T-helper 1 cell treated with Interleukin-12 subunit alpha and Interleukin-12 subunit beta and Interleukin-4 antibody, amounts not matched to agents 30 μg/mL and 1 μg/mL, for 36 hours (primary cell): Measurements from ENCODE around the gene HADHA.

ENCODE experiments used
- H3K27ac Mint-ChIP-seq: one replicate; pipeline ENCODE4 v1.8.0; 2021; ENCODE audit warnings: mild to moderate bottlenecking, mixed read lengths
- H3K27me3 Mint-ChIP-seq: one replicate; pipeline ENCODE4 v1.8.0; 2021; ENCODE audit warnings: low read depth, mixed read lengths
- H3K36me3 Mint-ChIP-seq: one replicate; pipeline ENCODE4 v1.8.0; 2021; ENCODE audit warnings: low read depth, mixed read lengths
- H3K4me1 Mint-ChIP-seq: one replicate; pipeline ENCODE4 v1.8.0; 2021; ENCODE audit warnings: low read depth, mixed read lengths
- H3K4me3 Mint-ChIP-seq: one replicate; pipeline ENCODE4 v1.8.0; 2021; ENCODE audit warnings: mild to moderate bottlenecking, moderate library complexity, mixed read lengths
- H3K9me3 Mint-ChIP-seq: one replicate; pipeline ENCODE4 v1.8.0; 2021; ENCODE audit warnings: mixed read lengths

HADHA gene

DNA sequence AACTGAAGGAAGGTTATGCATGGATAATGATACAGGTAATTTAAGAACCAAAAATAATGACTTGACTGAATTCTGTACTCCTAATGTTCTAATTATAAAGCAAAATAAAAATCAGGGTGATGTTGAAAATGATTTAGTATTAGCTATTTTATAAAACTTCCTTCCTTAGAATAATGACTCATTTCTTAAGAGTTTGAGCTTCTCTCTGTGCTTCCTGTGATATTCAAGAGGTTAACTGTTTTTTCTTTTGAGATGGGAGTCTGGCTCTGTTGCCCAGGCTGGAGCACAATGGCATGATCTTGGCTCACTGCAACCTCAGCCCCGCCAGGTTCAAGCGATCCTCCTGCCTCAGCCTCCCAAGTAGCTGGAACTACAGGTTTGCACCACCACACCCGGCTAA lies 14.8 kb downstream of the HADHA start:
- H3K27me3 Mint-ChIP-seq: no peaks in the 10 kb centered on the region
- no peaks in the 10 kb centered on the region for H3K4me1 Mint-ChIP-seq
- H3K9me3 Mint-ChIP-seq: peaks cover 9% of the 10 kb centered on the region
- H3K36me3 Mint-ChIP-seq: peaks cover 56% of the 10 kb centered on the region
- H3K27ac Mint-ChIP-seq: no peak overlapping the region
- no peak overlapping the region for H3K4me3 Mint-ChIP-seq

DNA sequence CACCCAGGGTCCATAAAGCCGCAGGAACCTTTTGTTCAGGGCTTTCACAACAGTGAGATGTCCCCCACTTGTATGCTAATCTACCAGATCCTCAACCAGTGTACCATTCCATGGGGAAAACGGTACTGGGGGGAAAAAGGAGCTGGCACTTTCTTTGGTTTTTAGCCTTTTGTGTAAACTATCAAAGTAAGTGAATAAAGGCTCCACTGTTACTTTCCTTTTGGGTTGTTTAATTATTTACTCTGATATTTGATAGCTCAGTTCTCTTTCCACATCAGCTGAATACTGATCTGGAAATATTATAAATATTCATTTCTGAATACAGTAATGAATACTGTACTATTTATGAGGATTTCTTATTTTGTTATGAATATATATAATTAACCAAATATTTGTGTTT lies 20.3 kb downstream of the HADHA start:
- H3K4me3 Mint-ChIP-seq: no peak overlapping the region
- H3K4me1 Mint-ChIP-seq: no peaks in the 10 kb centered on the region
- H3K27me3 Mint-ChIP-seq: no peaks in the 10 kb centered on the region
- H3K36me3 Mint-ChIP-seq: peaks cover 40% of the 10 kb centered on the region
- H3K9me3 Mint-ChIP-seq: peaks cover 9% of the 10 kb centered on the region
- H3K27ac Mint-ChIP-seq: no peak overlapping the region

GRCh38 chr2:26223018-26223417 lies 21.4 kb downstream of the HADHA start:
- Mint-ChIP-seq H3K27ac (no peak overlapping the region), H3K36me3 (peaks cover 37% of the 10 kb centered on the region), H3K4me1 (no peaks in the 10 kb centered on the region), H3K9me3 (peaks cover 9% of the 10 kb centered on the region), H3K27me3 (no peaks in the 10 kb centered on the region), H3K4me3 (no peak overlapping the region)

DNA sequence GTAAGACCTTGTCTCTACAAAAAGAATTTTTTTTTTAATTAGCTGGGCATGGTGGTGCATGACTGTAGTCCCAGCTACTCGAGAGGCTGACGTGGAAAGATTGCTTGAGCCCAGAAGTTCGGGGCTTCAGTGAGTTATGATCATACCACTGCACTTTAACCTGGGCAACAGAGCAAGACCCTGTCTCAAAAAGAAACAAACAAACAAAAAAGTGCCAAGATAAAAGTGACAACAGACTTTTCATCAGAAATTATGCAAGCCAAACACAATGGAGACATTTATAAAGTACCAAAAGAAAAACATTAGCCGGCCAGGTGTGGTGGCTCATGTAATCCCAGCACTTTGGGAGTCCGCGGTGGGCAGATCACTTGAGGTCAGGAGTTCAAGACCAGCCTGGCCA lies 26.7 kb downstream of the HADHA start:
- no peaks in the 10 kb centered on the region for H3K27me3 Mint-ChIP-seq
- H3K4me1 Mint-ChIP-seq: peaks cover 1% of the 10 kb centered on the region
- H3K36me3 Mint-ChIP-seq: peaks cover 35% of the 10 kb centered on the region
- no peaks in the 10 kb centered on the region for H3K9me3 Mint-ChIP-seq
- no peak overlapping the region for H3K4me3 Mint-ChIP-seq
- no peak overlapping the region for H3K27ac Mint-ChIP-seq

DNA sequence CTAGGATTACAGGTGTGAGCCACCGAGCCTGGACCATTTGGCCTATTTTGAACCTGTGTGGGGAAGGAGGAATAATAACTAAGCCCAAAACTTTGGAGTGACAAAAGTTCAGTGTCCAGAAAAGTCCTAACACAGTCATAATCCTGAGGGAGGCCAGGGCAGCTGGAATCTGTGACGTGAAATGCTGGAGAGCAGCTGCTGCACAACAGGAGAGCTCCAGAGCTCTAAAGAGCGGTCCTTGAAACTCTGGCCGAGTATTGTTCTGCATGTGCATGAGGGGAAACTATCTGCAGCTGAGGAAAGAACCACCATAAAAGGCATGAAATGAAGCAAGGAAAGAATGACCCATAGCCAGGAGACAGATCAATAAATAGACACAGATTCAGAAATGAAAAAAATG lies 27.8 kb downstream of the HADHA start:
- Mint-ChIP-seq H3K36me3 (peaks cover 39% of the 10 kb centered on the region), H3K4me3 (no peak overlapping the region), H3K27ac (no peak overlapping the region), H3K27me3 (no peaks in the 10 kb centered on the region), H3K4me1 (peaks cover 1% of the 10 kb centered on the region), H3K9me3 (no peaks in the 10 kb centered on the region)

GRCh38 chr2:26215833-26216232 lies 28.6 kb downstream of the HADHA start:
- Mint-ChIP-seq H3K4me3 (no peak overlapping the region), H3K9me3 (no peaks in the 10 kb centered on the region), H3K27ac (no peak overlapping the region), H3K36me3 (peaks cover 41% of the 10 kb centered on the region), H3K27me3 (no peaks in the 10 kb centered on the region), H3K4me1 (peaks cover 1% of the 10 kb centered on the region)

GRCh38 chr2:26214759-26215158 lies 29.7 kb downstream of the HADHA start:
- no peaks in the 10 kb centered on the region for H3K27me3 Mint-ChIP-seq
- no peaks in the 10 kb centered on the region for H3K9me3 Mint-ChIP-seq
- peaks cover 42% of the 10 kb centered on the region for H3K36me3 Mint-ChIP-seq
- peaks cover 1% of the 10 kb centered on the region for H3K4me1 Mint-ChIP-seq
- H3K27ac Mint-ChIP-seq: no peak overlapping the region
- H3K4me3 Mint-ChIP-seq: no peak overlapping the region

DNA sequence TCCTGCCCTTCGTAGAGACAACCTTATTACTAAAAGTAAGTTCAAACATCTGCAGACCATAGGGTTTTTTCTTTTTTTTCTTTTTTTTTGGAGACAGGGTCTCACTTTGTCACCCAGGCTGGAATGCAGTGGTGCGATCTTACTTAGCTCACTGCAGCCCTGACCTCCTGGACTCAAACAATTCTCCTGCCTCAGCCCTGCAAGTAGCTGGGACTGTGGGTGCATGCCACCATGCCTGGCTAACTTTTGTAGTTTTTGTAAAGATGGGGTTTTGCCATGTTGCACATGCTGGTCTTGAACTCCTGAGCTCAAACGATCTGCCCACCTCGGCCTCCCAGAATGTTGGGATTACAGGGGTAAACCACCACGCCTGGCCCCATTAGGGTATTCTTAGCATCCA lies 32.4 kb downstream of the HADHA start:
- Mint-ChIP-seq H3K27me3 (no peaks in the 10 kb centered on the region), H3K36me3 (peaks cover 43% of the 10 kb centered on the region), H3K9me3 (no peaks in the 10 kb centered on the region), H3K4me3 (no peak overlapping the region), H3K27ac (no peak overlapping the region), H3K4me1 (peaks cover 1% of the 10 kb centered on the region)

DNA sequence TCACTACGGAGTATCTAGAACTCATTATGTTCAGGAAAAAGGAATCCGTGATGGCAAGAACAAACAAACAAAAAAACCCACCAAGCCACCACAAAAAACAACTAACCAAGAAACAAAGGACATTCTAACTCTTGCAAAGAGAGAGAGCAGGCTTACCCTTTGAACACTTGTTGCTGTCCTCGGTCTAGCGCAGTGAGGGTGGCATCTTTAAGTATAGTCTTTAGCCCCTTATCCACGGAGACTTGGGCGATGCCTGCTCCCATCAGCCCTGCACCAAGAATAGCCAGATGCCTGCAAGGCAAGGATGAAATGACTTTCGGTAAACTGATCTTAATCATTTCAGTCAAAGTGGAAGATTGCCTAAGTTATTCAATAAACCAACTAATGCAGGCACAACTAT lies 40.5 kb downstream of the HADHA start:
- H3K4me3 Mint-ChIP-seq: no peak overlapping the region
- no peaks in the 10 kb centered on the region for H3K27me3 Mint-ChIP-seq
- no peak overlapping the region for H3K27ac Mint-ChIP-seq
- peaks cover 49% of the 10 kb centered on the region for H3K36me3 Mint-ChIP-seq
- no peaks in the 10 kb centered on the region for H3K9me3 Mint-ChIP-seq
- H3K4me1 Mint-ChIP-seq: no peaks in the 10 kb centered on the region

DNA sequence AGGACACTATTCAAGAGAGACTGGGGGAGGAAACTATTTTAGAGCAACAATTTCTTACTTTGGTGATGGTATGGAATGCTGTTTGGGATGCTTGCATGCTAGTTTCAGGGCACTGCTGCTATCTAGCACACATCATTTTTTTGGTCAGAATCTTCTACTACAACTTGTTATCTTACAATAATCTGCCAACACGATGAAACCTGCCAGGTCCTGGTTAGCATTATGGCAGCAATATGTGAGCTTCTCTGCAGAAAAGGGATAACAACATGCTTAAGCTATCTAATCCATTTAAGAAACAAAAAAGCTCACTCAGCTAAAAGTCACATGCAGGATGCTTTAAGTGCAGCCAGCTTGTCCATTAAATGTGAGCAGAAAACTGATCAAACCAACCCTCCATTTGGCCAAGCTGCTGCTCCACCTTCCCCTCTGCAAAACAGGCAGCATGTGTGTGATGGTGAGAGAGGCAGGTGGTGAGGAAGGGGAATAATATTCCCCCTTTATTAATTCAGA lies 41.4 kb downstream of the HADHA start:
- Mint-ChIP-seq H3K9me3 (no peaks in the 10 kb centered on the region), H3K27ac (no peak overlapping the region), H3K4me1 (no peaks in the 10 kb centered on the region), H3K27me3 (no peaks in the 10 kb centered on the region), H3K4me3 (no peak overlapping the region), H3K36me3 (peaks cover 50% of the 10 kb centered on the region)

DNA sequence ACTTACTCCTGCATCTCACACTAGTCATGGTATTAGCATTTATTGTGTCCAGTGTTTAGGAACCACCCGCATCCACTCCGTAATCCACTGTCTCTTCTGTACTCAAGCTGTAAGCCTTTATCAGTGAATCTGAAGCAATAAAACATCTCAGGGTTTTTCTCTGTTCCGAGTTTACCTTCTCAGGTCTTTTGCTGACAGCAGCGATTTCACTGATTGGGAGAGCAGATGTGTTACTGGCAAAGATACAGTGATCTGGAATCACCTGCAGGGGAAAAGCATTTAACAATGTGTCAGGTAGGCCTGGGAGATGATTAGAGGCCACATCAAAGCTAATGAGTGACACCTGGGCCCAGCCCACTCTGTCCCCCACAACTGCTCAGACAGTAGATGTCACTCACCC lies 46.9 kb downstream of the HADHA start:
- Mint-ChIP-seq H3K27me3 (no peaks in the 10 kb centered on the region), H3K4me1 (no peaks in the 10 kb centered on the region), H3K9me3 (no peaks in the 10 kb centered on the region), H3K4me3 (no peak overlapping the region), H3K27ac (no peak overlapping the region), H3K36me3 (peaks cover 48% of the 10 kb centered on the region)

GRCh38 chr2:26196683-26197418 lies 47.6 kb downstream of the HADHA start:
- Mint-ChIP-seq H3K27me3 (no peaks in the 10 kb centered on the region), H3K27ac (no peak overlapping the region), H3K4me1 (no peaks in the 10 kb centered on the region), H3K9me3 (no peaks in the 10 kb centered on the region), H3K4me3 (no peak overlapping the region), H3K36me3 (peaks cover 44% of the 10 kb centered on the region)

DNA sequence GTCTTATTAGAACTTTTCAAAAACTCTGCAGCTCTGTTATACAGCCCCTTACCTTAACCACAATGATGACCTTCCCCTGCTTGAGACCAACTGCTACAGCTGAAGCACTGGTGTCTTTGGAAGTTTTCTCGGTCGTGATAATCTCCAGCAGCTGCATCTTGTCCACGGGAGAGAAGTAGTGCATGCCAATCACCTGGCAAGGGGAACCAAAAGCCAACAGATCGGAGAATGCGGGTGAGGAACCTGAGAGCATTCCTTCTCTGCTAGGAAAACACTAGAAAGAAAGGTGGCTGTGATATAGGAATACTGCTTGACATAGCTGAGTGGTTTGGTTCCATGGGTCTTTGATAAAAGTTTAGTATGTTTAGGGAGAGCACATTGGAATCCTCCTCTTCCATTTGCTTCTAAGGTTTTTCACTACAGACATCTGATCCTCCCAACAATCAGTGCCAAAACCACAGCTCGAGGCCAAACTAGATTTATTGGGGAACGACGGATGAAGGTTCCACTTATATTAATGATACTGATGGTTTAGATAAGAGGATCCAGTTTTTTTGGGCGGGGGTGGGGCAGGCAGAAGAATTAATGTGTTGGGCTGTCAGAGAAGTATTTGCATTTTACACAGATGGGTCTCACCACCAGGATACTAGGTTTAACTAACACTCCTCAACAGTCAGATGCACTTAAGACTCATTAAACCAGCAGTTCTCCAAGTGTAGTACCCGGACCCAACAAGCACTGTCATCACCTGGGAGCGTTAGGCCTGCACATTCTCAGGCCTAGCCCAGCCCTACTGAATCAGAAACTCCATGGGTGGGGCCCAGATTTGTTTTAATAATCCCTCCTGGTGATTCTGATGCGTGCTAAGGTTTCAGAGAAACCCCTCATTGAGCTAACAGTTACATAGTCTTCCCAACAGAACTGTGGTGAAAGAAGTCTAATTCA lies 49.1 kb downstream of the HADHA start:
- Mint-ChIP-seq H3K36me3 (peaks cover 44% of the 10 kb centered on the region), H3K27ac (no peak overlapping the region), H3K4me3 (no peak overlapping the region), H3K27me3 (no peaks in the 10 kb centered on the region), H3K4me1 (no peaks in the 10 kb centered on the region), H3K9me3 (no peaks in the 10 kb centered on the region)

DNA sequence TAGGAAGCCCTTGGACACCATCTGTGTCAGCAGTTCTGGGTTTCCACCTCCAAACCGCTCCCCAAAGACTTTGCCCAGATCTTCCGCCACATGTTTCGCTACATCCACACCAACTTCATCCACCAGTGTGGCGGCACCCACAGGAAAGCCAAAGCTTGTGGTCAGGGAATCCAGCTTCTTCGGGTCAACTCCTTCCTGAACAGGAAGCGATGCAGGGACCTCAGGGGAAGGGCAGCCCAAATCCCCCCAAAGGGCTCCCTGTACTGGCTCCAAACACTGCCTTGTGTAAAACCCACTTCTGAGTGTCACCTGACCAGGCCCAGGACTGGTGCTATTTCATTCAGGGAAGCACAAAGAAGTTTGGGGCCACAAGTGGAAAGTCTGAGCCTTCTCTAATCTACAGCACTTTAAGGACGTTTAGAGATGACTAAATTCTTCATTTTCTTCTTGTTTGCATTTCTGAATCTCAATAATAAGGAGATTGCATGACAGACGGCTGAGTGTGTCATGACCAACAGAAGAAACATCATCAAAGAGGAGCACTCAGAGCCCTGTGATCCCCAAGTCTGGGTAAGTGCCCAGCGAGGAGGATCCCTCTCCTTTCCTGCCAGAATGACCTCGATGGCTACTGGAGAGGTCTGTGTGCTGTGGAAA lies 50.7 kb downstream of the HADHA start:
- Mint-ChIP-seq H3K9me3 (no peaks in the 10 kb centered on the region), H3K27me3 (no peaks in the 10 kb centered on the region), H3K4me3 (no peak overlapping the region), H3K4me1 (no peaks in the 10 kb centered on the region), H3K27ac (no peak overlapping the region), H3K36me3 (peaks cover 39% of the 10 kb centered on the region)
